Neural cell (in vitro differentiated cells): ENCODE data around the gene HNRNPAB. TPM values are rescaled to one million over a fixed set of nuclear protein-coding genes. Genes with fewer than 3 reads are reported as not detected.

ENCODE experiments used
- H2AFZ ChIP-seq: fragments of 200-600, 300-800 bp; sonication (generic), shearing (Covaris generic); 2 replicates; pipeline ENCODE4 v1.6.0; 2014; ENCODE audit warnings: low read depth, mild to moderate bottlenecking, antibody characterized with exemption, low read length, moderate library complexity
- H3F3A ChIP-seq: fragments of 200-600 bp; shearing (Covaris generic); 2 replicates; pipeline ENCODE4 v1.6.1; 2016; ENCODE audit warnings: mild to moderate bottlenecking, moderate library complexity, mixed read lengths, antibody characterized with exemption, low read length; ENCODE audit not compliant: insufficient read depth, poor library complexity, severe bottlenecking
- H3K27ac ChIP-seq: fragments of 200-600, 300-800 bp; sonication (generic), shearing (Covaris generic); 2 replicates; pipeline ENCODE4 v1.5.1; 2014; ENCODE audit warnings: mild to moderate bottlenecking, low read length, moderate library complexity
- H3K27me3 ChIP-seq: fragments of 300-800, 200-600 bp; sonication (generic), shearing (Covaris generic); 2 replicates; pipeline ENCODE4 v1.6.0; 2014; ENCODE audit warnings: mild to moderate bottlenecking, low read depth, low read length, moderate library complexity; ENCODE audit not compliant: insufficient read depth
- H3K36me3 ChIP-seq: fragments of 300-800, 200-600 bp; sonication (generic), shearing (Covaris generic); 2 replicates; pipeline ENCODE4 v1.5.1; 2014; ENCODE audit warnings: mild to moderate bottlenecking, antibody characterized with exemption, low read length, moderate library complexity; ENCODE audit not compliant: insufficient read depth
- H3K4me2 ChIP-seq: fragments of 300-800, 200-600 bp; sonication (generic), shearing (Covaris generic); 2 replicates; pipeline ENCODE4 v1.6.0; 2014; ENCODE audit warnings: mild to moderate bottlenecking, low read length
- H3K4me3 ChIP-seq: fragments of 300-800, 200-600 bp; sonication (generic), shearing (Covaris generic); 2 replicates; pipeline ENCODE4 v1.5.1; 2014; ENCODE audit warnings: mild to moderate bottlenecking, low read length, moderate library complexity
- H3K79me2 ChIP-seq: fragments of 200-600 bp; shearing (Covaris generic); replicated peaks from 2 replicates; pipeline ENCODE4 v1.6.0; 2014; ENCODE audit warnings: mild to moderate bottlenecking, low read length, moderate library complexity; ENCODE audit not compliant: insufficient read depth
- H3K9ac ChIP-seq: fragments of 300-800, 200-600 bp; sonication (generic), shearing (Covaris generic); 2 replicates; pipeline ENCODE4 v1.6.1; 2016; ENCODE audit warnings: mild to moderate bottlenecking, low read length, mixed read lengths
- H3K9me2 ChIP-seq: fragments of 200-600 bp; shearing (Covaris generic); 2 replicates; pipeline ENCODE4 v1.6.1; 2016; ENCODE audit warnings: mild to moderate bottlenecking, low read length, mixed read lengths; ENCODE audit not compliant: insufficient read depth
- H3K9me3 ChIP-seq: fragments of 200-600, 300-800 bp; sonication (generic), shearing (Covaris generic); 2 replicates; pipeline ENCODE4 v1.6.1; 2016; ENCODE audit warnings: mild to moderate bottlenecking, mixed run types, low read length, moderate library complexity, mixed read lengths
- H4K20me1 ChIP-seq: fragments of 200-600 bp; shearing (Covaris generic); 2 replicates; pipeline ENCODE4 v1.6.1; 2016; ENCODE audit warnings: mild to moderate bottlenecking, mixed run types; ENCODE audit not compliant: insufficient read depth
- CTCF ChIP-seq: fragments of 450-650 bp; IDR thresholded peaks from 2 replicates; pipeline ENCODE4 v1.5.1; 2014; ENCODE audit warnings: antibody characterized with exemption, mild to moderate bottlenecking, moderate library complexity; ENCODE audit not compliant: poor library complexity, severe bottlenecking
- EP300 ChIP-seq: fragments of 450-650 bp; conservative IDR thresholded peaks from 2 replicates; pipeline ENCODE4 v1.6.1; 2014; ENCODE audit warnings: antibody characterized with exemption, mild to moderate bottlenecking, moderate library complexity; ENCODE audit not compliant: poor library complexity, severe bottlenecking
- EZH2 ChIP-seq: fragments of 200-600, 300-800 bp; shearing (Covaris generic), sonication (generic); IDR thresholded peaks from 2 replicates; pipeline ENCODE4 v1.6.1; 2014; ENCODE audit warnings: antibody characterized with exemption, low read length, borderline replicate concordance, mild to moderate bottlenecking; ENCODE audit not compliant: insufficient read depth, poor library complexity, severe bottlenecking
- MXI1 ChIP-seq: fragments of 450-650 bp; conservative IDR thresholded peaks from 2 replicates; pipeline ENCODE4 v1.6.1; 2014; ENCODE audit warnings: antibody characterized with exemption, mild to moderate bottlenecking; ENCODE audit not compliant: poor library complexity, severe bottlenecking
- POLR2AphosphoS5 ChIP-seq: IDR thresholded peaks from 2 replicates; pipeline ENCODE4 v1.6.1; 2012
- RAD21 ChIP-seq: fragments of 450-650 bp; conservative IDR thresholded peaks from 2 replicates; pipeline ENCODE4 v1.6.1; 2014; ENCODE audit warnings: antibody characterized with exemption, mild to moderate bottlenecking, moderate library complexity
- REST ChIP-seq: IDR thresholded peaks from 2 replicates; pipeline ENCODE4 v1.6.1; 2012; ENCODE audit warnings: borderline replicate concordance
- SMC3 ChIP-seq: fragments of 450-650 bp; conservative IDR thresholded peaks from 2 replicates; pipeline ENCODE4 v1.6.1; 2014; ENCODE audit warnings: antibody characterized with exemption, mild to moderate bottlenecking, moderate library complexity; ENCODE audit not compliant: poor library complexity
- TAF1 ChIP-seq: IDR thresholded peaks from 2 replicates; pipeline ENCODE4 v1.6.1; 2012; ENCODE audit warnings: low read depth
- polyA plus RNA-seq: library from polyadenylated mRNA; depleted of rRNA; stranded (reverse); fragments of >200 nt; gene quantifications from 2 replicates; pipeline ENCODE4 v1.2.3, GENCODE V29; 2014

HNRNPAB gene
- polyA plus RNA-seq, 1 donor from 2014 or later = 129 TPM

- H3K79me2 ChIP-seq = no peaks in the 10 kb centered on the region
- no peak for TF ChIP-seq TAF1
- H3K4me2 ChIP-seq = no peak overlapping the region
- H3K27ac ChIP-seq = no peak overlapping the region
- no peaks in the 10 kb centered on the region for H3K9me2 ChIP-seq
- no peak overlapping the region for H3K4me3 ChIP-seq
- H3K36me3 ChIP-seq = no peaks in the 10 kb centered on the region
- no peaks in the 10 kb centered on the region for H4K20me1 ChIP-seq
- no peak overlapping the region for H2AFZ ChIP-seq
- no peaks in the 10 kb centered on the region for H3F3A ChIP-seq
- H3K9ac ChIP-seq = no peak overlapping the region
- H3K27me3 ChIP-seq = no peaks in the 10 kb centered on the region
- peaks cover under 1% of the 10 kb centered on the region for H3K9me3 ChIP-seq
Observed at GRCh38 chr5:178222292-178222691, 18.0 kb downstream of the HNRNPAB start.

- no peaks in the 10 kb centered on the region for H3F3A ChIP-seq
- no peak overlapping the region for H3K9ac ChIP-seq
- no peaks in the 10 kb centered on the region for H3K36me3 ChIP-seq
- no peaks in the 10 kb centered on the region for H3K9me2 ChIP-seq
- no peaks in the 10 kb centered on the region for H4K20me1 ChIP-seq
- H3K4me2 ChIP-seq = no peak overlapping the region
- no peak for TF ChIP-seq MXI1
- no peak for TF ChIP-seq REST
- no peak for TF ChIP-seq SMC3
- TF ChIP-seq EZH2 = no peak
- no peak for TF ChIP-seq CTCF
- TF ChIP-seq POLR2AphosphoS5 = no peak
- TF ChIP-seq TAF1 = no peak
- no peak for TF ChIP-seq RAD21
- no peak for TF ChIP-seq EP300
- H3K27ac ChIP-seq = no peak overlapping the region
- no peak overlapping the region for H2AFZ ChIP-seq
- H3K9me3 ChIP-seq = peaks cover 5% of the 10 kb centered on the region
- no peak overlapping the region for H3K4me3 ChIP-seq
- no peaks in the 10 kb centered on the region for H3K79me2 ChIP-seq
- no peaks in the 10 kb centered on the region for H3K27me3 ChIP-seq
Observed at GRCh38 chr5:178223196-178223773, 19.0 kb downstream of the HNRNPAB start.

- Histone ChIP-seq H3F3A (no peaks in the 10 kb centered on the region), H3K9me2 (no peaks in the 10 kb centered on the region), H4K20me1 (no peaks in the 10 kb centered on the region), H3K4me3 (no peak overlapping the region), H3K36me3 (no peaks in the 10 kb centered on the region), H3K4me2 (no peak overlapping the region), H2AFZ (no peak overlapping the region), H3K27ac (no peak overlapping the region), H3K9ac (no peak overlapping the region), H3K27me3 (no peaks in the 10 kb centered on the region), H3K79me2 (no peaks in the 10 kb centered on the region), H3K9me3 (peaks cover 5% of the 10 kb centered on the region)
- TF ChIP-seq MXI1 (no peak), CTCF (no peak), RAD21 (no peak), POLR2AphosphoS5 (no peak), EP300 (no peak), REST (no peak), EZH2 (no peak), SMC3 (no peak), TAF1 (no peak)
Observed at GRCh38 chr5:178223828-178224335, 19.5 kb downstream of the HNRNPAB start.
